Epithelial cell of alveolus of lung (primary cell): ENCODE data around the gene CATSPERE. TPM values are rescaled to one million over a fixed set of nuclear protein-coding genes. Genes with fewer than 3 reads are reported as not detected.

ENCODE experiments used
- total RNA-seq: library from RNA; depleted of rRNA; stranded (reverse); fragments of >200 nt; gene quantifications from 2 replicates; pipeline ENCODE4 v1.2.1, GENCODE V29; 2015

CATSPERE gene
- total RNA-seq, result 0.13 TPM in 1 of 2 replicates, not detected in the other

DNA sequence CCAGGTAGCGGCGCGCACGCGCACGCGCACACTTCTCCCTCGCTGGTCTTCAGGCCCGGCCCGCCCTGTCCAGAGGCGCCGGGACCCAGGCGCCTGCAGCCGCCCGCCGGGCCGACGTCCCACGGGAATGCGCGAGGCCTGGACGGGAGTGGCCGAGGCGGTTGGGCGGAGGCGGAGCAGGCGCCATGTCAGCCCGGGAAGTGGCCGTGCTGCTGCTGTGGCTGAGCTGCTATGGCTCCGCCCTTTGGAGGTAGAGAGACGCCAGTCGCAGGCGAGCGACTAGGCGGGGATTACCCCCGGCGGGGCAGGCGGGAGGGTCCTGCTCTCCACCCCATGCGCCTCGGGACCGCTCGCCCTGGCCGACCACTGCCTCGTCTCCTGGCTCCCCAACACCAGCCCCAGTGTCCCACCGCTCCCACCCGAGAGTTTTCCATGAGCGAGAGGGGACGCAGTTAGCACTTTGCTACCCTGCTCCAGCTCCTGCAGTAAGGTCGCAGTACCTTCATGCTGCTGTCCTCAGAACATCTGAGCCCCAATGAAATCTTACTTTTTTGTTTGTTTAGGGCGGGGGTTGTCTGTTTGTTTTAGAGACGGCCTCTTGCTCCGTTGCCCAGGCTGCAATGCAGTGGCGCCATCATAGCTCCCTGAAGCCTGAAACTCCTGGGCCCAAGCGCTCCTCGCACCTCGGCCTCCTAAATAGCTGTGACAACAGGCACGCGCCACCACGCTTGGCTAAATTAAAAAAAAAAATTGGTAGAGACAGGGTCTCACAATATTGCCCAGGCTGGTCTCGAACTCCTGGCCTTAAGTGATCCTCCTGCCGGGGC, at the start of gene CATSPERE:
Gene CATSPERE, plus strand, starts transcription at position 29 of the 827 bp plus-strand sequence. Its CDS starts 157 bp downstream, at position 186.

GRCh38 chr1:244451539-244451950, 9.5 kb upstream of the CATSPERE start, which contains the start of gene ADSS2:
Gene ADSS2, minus strand, starts transcription at chr1:244451909. Its CDS starts 92 bp downstream, at chr1:244451817.

GRCh38 chr1:244652623-244653438, 191.8 kb downstream of the CATSPERE start, which contains the start of gene DESI2:
Gene DESI2, plus strand, starts transcription at chr1:244653126. Its CDS starts 188 bp downstream, at chr1:244653314.

Other genes with a start within 250 kb of the CATSPERE start
- 18.5 and 34.9 TPM in 2 replicates for gene ADSS2, start 9.4 kb upstream of the CATSPERE start, total RNA-seq
- 47.3 and 48.5 TPM in 2 replicates for gene DESI2, start 191.9 kb downstream of the CATSPERE start, total RNA-seq